SK-N-MC (cell line): ENCODE data around the gene CHD9.

ENCODE experiments used
- EZH2 ChIP-seq: fragments of 200-600 bp; sonication (generic); IDR thresholded peaks from one replicate; pipeline ENCODE4 v1.6.1; 2017; ENCODE audit warnings: antibody characterized with exemption
- FOXP2 ChIP-seq: optimal IDR thresholded peaks from 2 replicates; pipeline ENCODE3; 2011; ENCODE audit warnings: mild to moderate bottlenecking, moderate library complexity; ENCODE audit not compliant: insufficient read depth; ENCODE audit errors: extremely low read length, control extremely low read depth
- POLR2AphosphoS5 ChIP-seq: IDR thresholded peaks from 2 replicates; pipeline ENCODE4 v1.6.1; 2012; ENCODE audit warnings: mild to moderate bottlenecking, low read depth, low read length, borderline replicate concordance

DNA sequence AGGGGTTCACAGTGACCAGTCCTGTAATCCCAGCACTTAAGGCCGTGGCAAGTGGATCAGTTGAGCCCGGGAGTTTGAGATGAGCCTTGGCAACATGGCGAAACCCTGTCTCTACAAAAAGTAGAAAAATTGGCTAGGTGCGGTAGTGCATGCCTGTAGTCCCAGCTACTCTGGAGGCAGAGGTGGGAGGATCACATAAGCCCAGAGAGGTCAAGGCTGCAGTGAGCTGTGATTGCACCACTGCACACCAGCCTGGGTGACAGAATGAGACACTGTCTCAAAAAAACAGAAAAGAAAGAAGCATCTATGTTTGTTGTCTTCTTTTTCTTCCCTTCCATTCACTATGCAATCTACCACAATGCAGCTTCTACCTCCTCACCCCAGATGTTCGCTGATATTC, 227.5 kb downstream of the CHD9 start:
- no peak for TF ChIP-seq EZH2
- TF ChIP-seq POLR2AphosphoS5: no peak
- TF ChIP-seq FOXP2: no peak
